H9 (cell line): Measurements from ENCODE around the gene HECTD3. TPM values are rescaled to one million over a fixed set of nuclear protein-coding genes. Genes with fewer than 3 reads are reported as not detected.
"Not testable (repeated sequence)": the region's sequence is repeated elsewhere in the genome, so short reads cannot be mapped to it uniquely, and the experiment has no call there.

Source experiments
- DNase-seq: peaks from one replicate; pipeline ENCODE4 v3.0.0-alpha.2; 2017
- H2AFZ ChIP-seq: one replicate; pipeline ENCODE4 v1.6.1; 2013; ENCODE audit warnings: mild to moderate bottlenecking, low read length, control low read depth, moderate library complexity
- H2AK5ac ChIP-seq: 2 replicates; pipeline ENCODE4 v1.6.1; 2013; ENCODE audit warnings: low read length, control low read depth, mixed read lengths; ENCODE audit not compliant: insufficient read length
- H2BK120ac ChIP-seq: one replicate; pipeline ENCODE4 v1.6.1; 2013; ENCODE audit warnings: low read depth, mild to moderate bottlenecking, low read length, control low read depth, inconsistent platforms; ENCODE audit not compliant: poor library complexity, severe bottlenecking
- H2BK12ac ChIP-seq: 2 replicates; pipeline ENCODE4 v1.6.1; 2013; ENCODE audit warnings: low read length, control low read depth, mixed read lengths, low read depth; ENCODE audit not compliant: insufficient read length
- H2BK15ac ChIP-seq: 2 replicates; pipeline ENCODE4 v1.6.1; 2013; ENCODE audit warnings: low read depth, low read length, control low read depth
- H2BK20ac ChIP-seq: one replicate; pipeline ENCODE4 v1.6.1; 2013; ENCODE audit warnings: low read depth, mild to moderate bottlenecking, low read length, control low read depth, inconsistent platforms; ENCODE audit not compliant: poor library complexity, severe bottlenecking
- H2BK5ac ChIP-seq: 2 replicates; pipeline ENCODE4 v1.6.1; 2013; ENCODE audit warnings: low read length, control low read depth, mixed read lengths; ENCODE audit not compliant: insufficient read length
- H3K14ac ChIP-seq: 2 replicates; pipeline ENCODE4 v1.6.1; 2013; ENCODE audit warnings: low read length, control low read depth; ENCODE audit not compliant: insufficient read depth
- H3K18ac ChIP-seq: 2 replicates; pipeline ENCODE4 v1.6.1; 2013; ENCODE audit warnings: low read depth, mild to moderate bottlenecking, mixed read lengths, low read length, control low read depth; ENCODE audit not compliant: insufficient read length
- H3K23ac ChIP-seq: 2 replicates; pipeline ENCODE4 v1.6.1; 2013; ENCODE audit warnings: low read length, control low read depth, mixed read lengths, low read depth; ENCODE audit not compliant: insufficient read length
- H3K23me2 ChIP-seq: 2 replicates; pipeline ENCODE4 v1.6.1; 2013; ENCODE audit warnings: low read depth, mild to moderate bottlenecking, mixed read lengths, low read length, control low read depth; ENCODE audit not compliant: insufficient read length, poor library complexity, severe bottlenecking
- H3K27ac ChIP-seq: 2 replicates; pipeline ENCODE4 v1.5.1; 2013; ENCODE audit warnings: low read length, control low read depth, mixed read lengths, low read depth; ENCODE audit not compliant: insufficient read length
- H3K27me3 ChIP-seq: 2 replicates; pipeline ENCODE4 v1.6.1; 2013; ENCODE audit warnings: low read length, control low read depth, inconsistent platforms; ENCODE audit not compliant: insufficient read depth
- H3K4ac ChIP-seq: 2 replicates; pipeline ENCODE4 v1.6.1; 2013; ENCODE audit warnings: low read depth, mild to moderate bottlenecking, control low read depth, inconsistent platforms, low read length, moderate library complexity
- H3K4me1 ChIP-seq: 2 replicates; pipeline ENCODE4 v1.6.1; 2013; ENCODE audit warnings: low read length, control low read depth, inconsistent platforms; ENCODE audit not compliant: insufficient read depth
- H3K4me2 ChIP-seq: 2 replicates; pipeline ENCODE4 v1.6.1; 2013; ENCODE audit warnings: low read length, control low read depth, mixed read lengths; ENCODE audit not compliant: insufficient read length, insufficient read depth
- H3K56ac ChIP-seq: 2 replicates; pipeline ENCODE4 v1.6.1; 2013; ENCODE audit warnings: low read depth, mild to moderate bottlenecking, mixed read lengths, low read length, control low read depth; ENCODE audit not compliant: insufficient read length
- H3K79me1 ChIP-seq: 2 replicates; pipeline ENCODE4 v1.6.1; 2013; ENCODE audit warnings: low read depth, mild to moderate bottlenecking, moderate library complexity, low read length, control low read depth, inconsistent platforms; ENCODE audit not compliant: insufficient read depth, poor library complexity, severe bottlenecking
- H3K79me2 ChIP-seq: 2 replicates; pipeline ENCODE4 v1.6.1; 2013; ENCODE audit warnings: low read length, control low read depth, inconsistent platforms; ENCODE audit not compliant: insufficient read depth
- H3K9ac ChIP-seq: 2 replicates; pipeline ENCODE4 v1.6.1; 2013; ENCODE audit warnings: low read length, control low read depth, mixed read lengths; ENCODE audit not compliant: insufficient read length; ENCODE audit errors: extremely low read depth
- H3K9me3 ChIP-seq: one replicate; pipeline ENCODE4 v1.6.1; 2013; ENCODE audit warnings: low read depth, low read length, inconsistent platforms; ENCODE audit not compliant: control insufficient read depth
- H3T11ph ChIP-seq: one replicate; pipeline ENCODE4 v1.6.1; 2013; ENCODE audit warnings: mild to moderate bottlenecking, low read length, control low read depth, inconsistent platforms
- H4K20me1 ChIP-seq: one replicate; pipeline ENCODE4 v1.6.1; 2013; ENCODE audit not compliant: control insufficient read depth, insufficient read length, insufficient read depth
- H4K5ac ChIP-seq: 2 replicates; pipeline ENCODE4 v1.6.1; 2013; ENCODE audit warnings: low read depth, mild to moderate bottlenecking, mixed read lengths, low read length, control low read depth; ENCODE audit not compliant: insufficient read length
- H4K8ac ChIP-seq: replicated peaks from 2 replicates; pipeline ENCODE4 v1.6.1; 2013; ENCODE audit warnings: low read length, control low read depth, mixed read lengths, low read depth; ENCODE audit not compliant: insufficient read length
- H4K91ac ChIP-seq: 2 replicates; pipeline ENCODE4 v1.6.1; 2013; ENCODE audit warnings: low read depth, mild to moderate bottlenecking, moderate library complexity, mixed read lengths, low read length, control low read depth; ENCODE audit not compliant: insufficient read length
- H3K27ac Mint-ChIP-seq, 3 experiments: 2 replicates in 2 of 3; 3 replicates in 1 of 3; pipeline ENCODE4 v1.8.0; 2020 to 2021; ENCODE audit warnings: mixed read lengths in 3 of 3, mild to moderate bottlenecking in 1 of 3, moderate library complexity in 1 of 3
- H3K27me3 Mint-ChIP-seq: 2 replicates; pipeline ENCODE4 v1.8.0; 2021; ENCODE audit warnings: low read depth, mild to moderate bottlenecking, moderate library complexity, mixed read lengths
- H3K36me3 Mint-ChIP-seq, 3 experiments: 2 replicates in 2 of 3; 3 replicates in 1 of 3; pipeline ENCODE4 v1.8.0; 2020 to 2021; ENCODE audit warnings: low read depth in 3 of 3, mixed read lengths in 3 of 3; ENCODE audit not compliant: insufficient read depth in 1 of 3
- H3K4me1 Mint-ChIP-seq, 2 experiments: 2 replicates each; pipeline ENCODE4 v1.8.0; 2020; ENCODE audit warnings: mixed read lengths in 2 of 2
- H3K4me3 Mint-ChIP-seq, 2 experiments: 2 replicates in 1 of 2; 3 replicates in 1 of 2; pipeline ENCODE4 v1.8.0; 2020 to 2021; ENCODE audit warnings: mild to moderate bottlenecking in 2 of 2, mixed read lengths in 2 of 2, moderate library complexity in 1 of 2
- H3K9me3 Mint-ChIP-seq, 2 experiments: 2 replicates in 1 of 2; 3 replicates in 1 of 2; pipeline ENCODE4 v1.8.0; 2020; ENCODE audit warnings: mild to moderate bottlenecking in 2 of 2, mixed read lengths in 2 of 2, moderate library complexity in 1 of 2
- CTCF ChIP-seq: fragments of 200-600 bp; sonication (generic); conservative IDR thresholded peaks from 3 replicates; pipeline ENCODE4 v1.8.0; 2021; ENCODE audit warnings: antibody characterized with exemption, mild to moderate bottlenecking
- WGBS: extraction: QIAGEN DNeasy Blood & Tissue Kit; methylation state at CpG from one replicate; pipeline ENCODE4 v1.1.7; 2013; ENCODE audit warnings: missing lambda C conversion rate, low lambda C conversion rate, mixed read lengths; ENCODE audit not compliant: insufficient read length; ENCODE audit errors: extremely low coverage; 5-methylcytosine and 5-hydroxymethylcytosine counted together
- total RNA-seq: library from RNA; stranded (reverse); gene quantifications from 2 replicates; pipeline ENCODE4 v1.2.1, GENCODE V29; 2021

HECTD3 gene
- total RNA-seq, 1 experiment from 2014 or later = 36.0 TPM

DNA sequence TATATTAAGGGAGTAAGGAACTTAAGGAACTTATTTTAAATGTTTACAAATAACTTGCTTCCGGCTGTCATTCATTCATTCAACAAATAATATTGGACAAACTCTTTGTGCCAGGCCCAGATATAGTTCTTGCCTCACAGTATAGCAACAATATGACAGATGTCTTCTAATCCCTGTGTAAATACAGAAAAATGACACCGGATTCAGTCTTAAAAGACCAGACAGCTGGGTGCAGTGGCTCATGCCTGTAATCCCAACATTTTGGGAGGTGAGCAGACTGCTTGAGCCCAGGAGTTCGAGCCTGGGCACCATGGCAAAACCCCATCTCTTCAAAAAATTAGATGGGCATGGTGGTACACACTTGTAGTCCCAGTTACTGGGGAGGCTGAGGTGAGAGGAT is 48.4 kb downstream of the HECTD3 start:
- no peak overlapping the region for H3K4me3 Mint-ChIP-seq
- Histone ChIP-seq H3K9ac (no peak overlapping the region), H3K4me2 (no peak overlapping the region), H3K14ac (no peak overlapping the region), H3K4me1 (no peaks in the 10 kb centered on the region), H2BK15ac (no peak overlapping the region), H2BK20ac (no peak overlapping the region), H3K18ac (no peak overlapping the region), H2BK12ac (no peak overlapping the region), H2AK5ac (no peak overlapping the region), H4K8ac (no peak overlapping the region), H4K20me1 (no peaks in the 10 kb centered on the region), H3K27ac (no peak overlapping the region), H4K5ac (no peak overlapping the region), H3T11ph (no peak overlapping the region), H3K4ac (no peak overlapping the region), H3K9me3 (no peaks in the 10 kb centered on the region), H3K27me3 (no peaks in the 10 kb centered on the region), H2AFZ (no peak overlapping the region), H4K91ac (no peak overlapping the region), H2BK5ac (no peak overlapping the region), H3K79me2 (no peaks in the 10 kb centered on the region), H3K56ac (no peak overlapping the region), H3K23me2 (no peaks in the 10 kb centered on the region), H3K79me1 (no peaks in the 10 kb centered on the region), H3K23ac (no peak overlapping the region), H2BK120ac (no peak overlapping the region)
- H3K4me1 Mint-ChIP-seq = no peaks in the 10 kb centered on the region
- H3K9me3 Mint-ChIP-seq = no peaks in the 10 kb centered on the region
- no peak for TF ChIP-seq CTCF
- no peaks in the 10 kb centered on the region for H3K27me3 Mint-ChIP-seq
- no peak overlapping the region for H3K27ac Mint-ChIP-seq
- H3K36me3 Mint-ChIP-seq = no peaks in the 10 kb centered on the region; a peak in 1 of 7 replicates
- WGBS = no CpG with 5 or more reads among the region's 3 CpGs
- DNase-seq = no peak

DNA sequence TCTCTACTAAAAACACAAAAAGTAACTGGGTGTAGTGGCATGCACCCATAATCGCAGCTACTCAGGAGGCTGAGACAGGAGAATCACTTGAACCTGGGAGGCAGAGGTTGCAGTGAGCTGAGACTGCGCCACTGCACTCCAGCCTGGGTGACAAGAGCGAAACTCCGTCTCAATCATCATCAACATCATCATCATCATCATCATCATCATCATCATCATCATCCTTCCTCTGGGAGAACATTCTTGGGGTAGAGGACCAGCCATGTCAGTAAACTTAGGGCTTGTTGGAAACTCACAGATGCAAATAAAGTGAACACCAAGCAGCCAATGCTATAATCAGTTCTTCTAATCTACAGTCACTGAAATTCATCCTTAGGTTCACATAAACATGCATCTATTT is 49.1 kb downstream of the HECTD3 start:
- H3K4me3 Mint-ChIP-seq, H3K9ac ChIP-seq, H2BK120ac ChIP-seq, H3K9me3 ChIP-seq, H3K36me3 Mint-ChIP-seq, H2AK5ac ChIP-seq, H3K27me3 Mint-ChIP-seq, H3K56ac ChIP-seq, H2AFZ ChIP-seq, H3K79me1 ChIP-seq, H3K27me3 ChIP-seq, H2BK12ac ChIP-seq, H3K14ac ChIP-seq, H3K4me2 ChIP-seq, H4K5ac ChIP-seq, H3K9me3 Mint-ChIP-seq, H3K23me2 ChIP-seq, H2BK20ac ChIP-seq, H3K27ac Mint-ChIP-seq, DNase-seq, H3K27ac ChIP-seq, H2BK5ac ChIP-seq, H4K91ac ChIP-seq, H3K4me1 Mint-ChIP-seq, H4K8ac ChIP-seq, H3K23ac ChIP-seq, H3K4me1 ChIP-seq, H3K4ac ChIP-seq, H4K20me1 ChIP-seq, H3K79me2 ChIP-seq, H3K18ac ChIP-seq, H2BK15ac ChIP-seq, H3T11ph ChIP-seq: not testable (repeated sequence)
- no CpG with 5 or more reads among the region's 4 CpGs for WGBS
